Brain microvascular endothelial cell (primary cell): ENCODE measurements around the gene HJV.

Source experiments
- DNase-seq: peaks from one replicate; pipeline ENCODE4 v3.0.0-alpha.2; 2020
- H3K27ac ChIP-seq: fragments of 250-450 bp; sonication (Bioruptor Pico); 2 replicates; pipeline ENCODE4 v1.5.1; 2020; ENCODE audit warnings: mild to moderate bottlenecking, moderate library complexity
- H3K27me3 ChIP-seq: fragments of 250-450 bp; sonication (Bioruptor Pico); replicated peaks from 2 replicates; pipeline ENCODE4 v1.5.1; 2020; ENCODE audit warnings: mild to moderate bottlenecking
- H3K36me3 ChIP-seq: fragments of 250-450 bp; sonication (Bioruptor Pico); replicated peaks from 2 replicates; pipeline ENCODE4 v1.5.1; 2020; ENCODE audit warnings: mild to moderate bottlenecking
- H3K4me3 ChIP-seq: 2 replicates; pipeline ENCODE4 v1.5.1; 2011; ENCODE audit warnings: low read depth, mild to moderate bottlenecking, control low read depth, low read length, moderate library complexity
- in situ Hi-C: cut with HindIII; loops from 2 replicates; pipeline ENCODE4 v1.10.0; 2017; ENCODE audit warnings: low sequenced_read_pairs, low pct_ligation_motif_present
- TF ChIP-seq, protein P1 (sequence below): IDR thresholded peaks from 2 replicates; pipeline ENCODE4 v1.5.1; 2011; ENCODE audit warnings: low read depth, mild to moderate bottlenecking, moderate library complexity, low read length, control low read depth, inconsistent platforms; ENCODE audit errors: missing control alignments

HJV gene

DNA sequence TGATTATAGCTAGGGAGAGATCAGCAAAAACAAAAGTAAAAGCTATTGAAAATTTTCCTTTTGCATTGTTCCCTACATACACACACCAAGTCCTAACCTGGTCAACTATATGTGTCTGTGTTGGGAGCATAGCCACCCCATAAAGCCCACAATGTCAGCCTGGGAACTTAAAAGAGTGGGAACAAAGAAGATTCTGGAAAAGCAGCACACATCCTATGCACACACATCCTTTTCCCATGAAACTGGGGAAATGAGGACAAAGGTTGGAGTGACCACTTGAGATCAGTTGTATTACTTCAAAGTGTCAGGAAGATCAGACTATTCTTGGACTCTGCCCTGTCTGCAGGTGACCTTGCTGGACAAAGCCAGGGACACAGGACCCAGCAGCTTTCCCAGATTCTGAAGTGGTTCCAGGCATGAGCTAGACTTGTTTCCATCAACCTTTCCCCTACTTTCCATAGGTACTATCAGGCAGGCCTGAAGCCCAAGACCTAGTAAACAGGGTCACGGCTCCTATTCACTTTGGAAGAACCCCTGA, 41.0 kb downstream of the HJV start:
- TF ChIP-seq, protein P1, sequence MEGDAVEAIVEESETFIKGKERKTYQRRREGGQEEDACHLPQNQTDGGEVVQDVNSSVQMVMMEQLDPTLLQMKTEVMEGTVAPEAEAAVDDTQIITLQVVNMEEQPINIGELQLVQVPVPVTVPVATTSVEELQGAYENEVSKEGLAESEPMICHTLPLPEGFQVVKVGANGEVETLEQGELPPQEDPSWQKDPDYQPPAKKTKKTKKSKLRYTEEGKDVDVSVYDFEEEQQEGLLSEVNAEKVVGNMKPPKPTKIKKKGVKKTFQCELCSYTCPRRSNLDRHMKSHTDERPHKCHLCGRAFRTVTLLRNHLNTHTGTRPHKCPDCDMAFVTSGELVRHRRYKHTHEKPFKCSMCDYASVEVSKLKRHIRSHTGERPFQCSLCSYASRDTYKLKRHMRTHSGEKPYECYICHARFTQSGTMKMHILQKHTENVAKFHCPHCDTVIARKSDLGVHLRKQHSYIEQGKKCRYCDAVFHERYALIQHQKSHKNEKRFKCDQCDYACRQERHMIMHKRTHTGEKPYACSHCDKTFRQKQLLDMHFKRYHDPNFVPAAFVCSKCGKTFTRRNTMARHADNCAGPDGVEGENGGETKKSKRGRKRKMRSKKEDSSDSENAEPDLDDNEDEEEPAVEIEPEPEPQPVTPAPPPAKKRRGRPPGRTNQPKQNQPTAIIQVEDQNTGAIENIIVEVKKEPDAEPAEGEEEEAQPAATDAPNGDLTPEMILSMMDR, result no peak

DNA sequence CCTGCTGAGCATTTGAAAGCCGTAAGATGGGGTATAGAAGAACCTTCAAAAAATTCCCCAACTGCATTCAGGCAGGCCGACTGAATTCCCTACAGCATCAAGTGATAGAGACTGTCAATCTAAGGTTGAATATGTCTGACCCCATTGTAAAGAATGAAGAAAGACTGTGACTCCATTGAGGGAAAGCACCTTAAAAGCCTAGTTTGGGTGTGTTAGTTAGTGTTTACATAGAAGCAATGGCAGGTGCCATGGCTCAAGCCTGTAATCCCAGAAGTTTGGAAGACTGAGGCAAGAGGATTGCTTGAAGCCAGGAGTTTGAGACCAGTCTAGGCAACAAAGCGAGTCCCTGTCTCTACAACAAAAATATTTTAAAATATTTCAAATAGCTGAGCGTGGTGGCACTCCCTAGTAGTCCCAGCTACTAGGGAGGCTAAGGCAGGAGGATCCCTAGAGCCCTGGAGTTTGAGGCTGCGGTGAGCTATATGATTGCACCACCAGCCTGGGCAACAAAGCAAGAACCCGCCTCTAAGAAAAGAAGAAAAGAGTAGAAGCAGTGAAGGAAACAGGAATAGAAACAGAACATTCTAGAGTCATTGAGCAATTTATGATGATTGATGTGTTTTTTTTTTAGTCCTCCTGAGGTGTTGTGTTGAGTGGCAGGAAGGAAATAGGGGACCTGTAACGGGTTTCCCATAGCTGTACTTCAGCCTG, 41.6 kb downstream of the HJV start:
- Histone ChIP-seq H3K27ac (peak overlapping the region; percentile 77), H3K36me3 (no peaks in the 10 kb centered on the region), H3K27me3 (no peaks in the 10 kb centered on the region), H3K4me3 (no peak overlapping the region)
- in situ Hi-C loops, result no loop called here
- TF ChIP-seq, protein P1, result no peak
- DNase-seq, result no peak

More for the DNA sequence above, 41.0 kb downstream of the HJV start:
- Histone ChIP-seq H3K27me3 (no peaks in the 10 kb centered on the region), H3K27ac (peak overlapping the region; percentile 77), H3K4me3 (no peak overlapping the region), H3K36me3 (no peaks in the 10 kb centered on the region)
- in situ Hi-C loops, result no loop called here
- DNase-seq, result no peak

DNA sequence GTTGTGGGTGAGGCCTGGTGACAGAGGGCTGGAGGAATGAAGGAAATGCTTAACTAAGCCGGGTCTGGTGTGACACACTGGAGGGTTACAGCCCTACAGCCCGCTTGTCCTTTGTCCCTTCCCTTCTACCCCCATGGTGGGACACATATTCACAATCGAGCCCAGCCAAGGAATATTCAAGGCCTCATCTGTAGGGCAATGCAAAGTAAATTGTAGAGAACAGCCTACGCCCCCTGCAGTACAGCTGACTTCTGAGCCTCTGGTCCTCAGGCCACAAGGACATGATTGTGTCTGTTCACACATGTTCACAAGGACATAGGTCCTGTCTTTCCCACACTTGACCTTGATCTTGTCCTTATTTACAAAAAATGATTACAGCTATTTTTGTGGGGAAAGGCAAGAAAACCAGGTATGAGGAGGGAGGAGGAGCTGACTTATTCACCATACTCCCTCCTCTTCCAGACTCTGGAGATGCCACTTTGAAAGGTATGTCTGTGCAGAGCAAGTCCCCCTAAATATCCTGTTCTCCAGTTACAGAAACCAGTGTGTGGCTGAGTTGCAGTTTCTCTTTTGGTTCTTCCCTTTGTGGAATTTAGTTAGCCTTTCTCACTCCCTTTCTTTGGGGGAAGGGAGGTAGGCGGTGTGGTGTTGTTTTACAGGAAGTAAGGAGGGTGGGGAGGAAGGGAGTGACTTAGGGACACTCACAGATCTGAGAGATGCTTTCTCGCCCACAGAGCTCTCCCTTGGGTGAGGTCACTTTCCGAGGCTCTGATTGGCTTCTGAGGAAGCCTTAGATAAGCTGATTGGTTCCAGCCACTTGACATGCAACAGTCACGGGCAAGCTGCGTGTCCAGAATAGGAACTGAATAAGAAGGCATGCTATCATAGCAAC, 42.4 kb downstream of the HJV start:
- no peak overlapping the region for H3K4me3 ChIP-seq
- H3K27me3 ChIP-seq, result no peaks in the 10 kb centered on the region
- in situ Hi-C loops, result no loop called here
- peak overlapping the region; percentile 90 for H3K27ac ChIP-seq
- H3K36me3 ChIP-seq, result no peaks in the 10 kb centered on the region
- TF ChIP-seq, protein P1, result peak; percentile 64
- DNase-seq, result peak; percentile 100

DNA sequence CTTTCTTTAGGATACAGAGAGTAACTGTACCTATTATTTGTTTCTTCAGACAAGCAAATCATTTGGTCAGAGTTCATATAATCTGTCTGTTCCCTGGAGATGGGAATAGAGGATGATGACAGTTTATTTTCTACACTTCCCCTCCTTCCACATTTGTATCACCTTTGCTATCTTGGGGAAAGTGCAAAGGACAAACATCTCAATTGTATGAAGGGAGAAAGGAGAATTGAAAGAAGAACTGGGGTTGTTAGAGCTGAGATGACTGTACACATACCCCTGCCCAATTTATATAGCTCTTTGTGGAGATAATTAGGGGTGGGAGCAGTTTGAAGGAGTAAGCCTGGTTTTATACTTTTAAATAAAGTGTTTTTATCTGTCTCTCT, 43.1 kb downstream of the HJV start:
- DNase-seq, result no peak
- in situ Hi-C loops, result no loop called here
- peak overlapping the region; percentile 90 for H3K27ac ChIP-seq
- no peaks in the 10 kb centered on the region for H3K27me3 ChIP-seq
- no peaks in the 10 kb centered on the region for H3K36me3 ChIP-seq
- no peak overlapping the region for H3K4me3 ChIP-seq
- TF ChIP-seq, protein P1, result no peak

DNA sequence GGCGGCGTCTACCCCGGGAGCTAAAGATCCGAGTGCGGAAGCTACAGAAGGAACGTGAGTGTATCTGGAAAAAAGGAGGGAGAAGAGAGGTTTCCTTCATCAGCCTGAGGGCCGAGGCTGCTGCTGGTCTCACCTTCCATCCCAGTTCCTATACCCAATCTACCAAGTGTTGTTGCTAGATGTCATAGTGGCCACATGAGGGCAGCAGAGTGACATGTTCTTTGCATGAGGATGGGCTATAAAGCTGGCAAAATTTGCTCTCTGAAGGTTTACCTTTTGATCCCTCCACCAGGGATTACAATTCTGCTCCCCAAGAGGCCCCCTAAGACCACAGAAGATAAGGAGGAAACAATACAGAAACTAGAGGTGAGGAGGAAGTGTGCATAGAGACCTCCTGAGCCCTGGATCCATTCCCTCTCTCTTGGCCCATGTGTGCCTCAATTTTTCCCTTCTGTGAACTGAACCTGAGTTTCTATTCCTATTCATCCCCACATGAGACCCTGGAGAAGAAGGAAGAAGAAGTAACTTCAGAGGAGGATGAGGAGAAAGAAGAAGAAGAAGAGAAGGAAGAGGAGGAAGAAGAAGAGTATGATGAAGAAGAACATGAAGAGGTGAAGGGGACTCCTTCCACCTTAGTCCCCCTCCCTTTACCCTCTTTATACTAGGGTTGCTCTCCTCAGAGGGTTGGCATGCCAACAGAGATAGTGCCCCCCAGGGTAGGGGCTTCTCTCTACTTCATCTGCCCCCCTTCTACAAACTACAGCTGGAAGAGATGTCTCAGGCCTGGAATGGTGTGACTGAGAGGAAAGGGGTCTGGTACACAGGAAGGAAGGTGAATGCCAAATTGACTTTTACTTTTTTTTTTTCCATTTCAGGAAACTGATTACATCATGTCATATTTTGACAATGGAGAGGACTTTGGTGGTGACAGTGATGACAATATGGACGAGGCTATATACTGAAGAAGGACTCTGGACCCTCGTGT, 43.8 kb downstream of the HJV start:
- TF ChIP-seq, protein P1, result peak; percentile 89
- peak; percentile 68 for DNase-seq
- Histone ChIP-seq H3K4me3 (no peak overlapping the region), H3K27ac (peak overlapping the region; percentile 90), H3K27me3 (no peaks in the 10 kb centered on the region), H3K36me3 (no peaks in the 10 kb centered on the region)
- in situ Hi-C loops, result no loop called here
